Stimulated activated CD8-positive, alpha-beta memory T cell treated with anti-CD3 and anti-CD28 coated beads, Interleukin-12 subunit alpha, Interleukin-12 subunit beta, amount 100 ng/mL, for 24 hours (primary cell): ENCODE data around the gene RAB17.
"Not testable (repeated sequence)": the region's sequence is repeated elsewhere in the genome, so short reads cannot be mapped to it uniquely, and the experiment has no call there.

Experiments used
- DNase-seq: peaks from one replicate; pipeline ENCODE4 v3.0.0-alpha.2; 2020; ENCODE audit errors: extremely low read depth

RAB17 gene

DNA sequence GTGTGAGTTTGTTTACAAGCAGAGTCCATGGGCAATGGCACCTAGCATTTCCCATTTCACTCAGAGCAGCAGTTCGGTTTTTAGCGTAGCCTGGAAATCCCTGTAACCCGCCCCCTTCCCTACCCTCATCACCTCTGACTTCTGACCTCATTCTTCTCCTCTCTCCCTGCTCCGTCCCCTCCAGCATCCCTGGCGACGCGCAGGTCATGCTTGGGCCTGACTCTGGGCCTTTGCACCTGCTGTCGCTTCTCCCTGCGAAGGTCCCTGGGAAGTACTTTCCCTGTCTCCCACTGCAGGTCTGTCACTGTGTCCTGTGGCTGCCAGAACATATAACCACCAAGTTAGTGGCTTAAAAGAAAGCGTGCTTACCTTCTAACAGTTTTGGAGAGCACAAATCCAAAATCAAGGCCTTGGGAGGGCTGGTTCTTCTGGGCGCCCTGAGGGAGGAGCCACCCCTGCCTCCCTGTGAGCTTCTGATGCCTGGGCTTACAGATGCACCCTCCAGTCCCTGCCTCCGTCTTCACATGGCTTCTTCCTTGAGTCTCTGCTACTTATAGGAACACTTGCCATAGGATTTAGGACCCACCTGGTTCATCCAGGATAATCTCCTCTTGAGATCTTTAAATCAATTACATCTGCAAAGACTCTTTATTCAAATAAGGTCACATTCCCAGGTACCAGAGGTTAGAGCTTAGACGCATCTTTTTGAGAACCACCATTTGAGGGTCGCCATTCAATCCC lies 8.1 kb upstream of the RAB17 start:
- DNase-seq = no peak

DNA sequence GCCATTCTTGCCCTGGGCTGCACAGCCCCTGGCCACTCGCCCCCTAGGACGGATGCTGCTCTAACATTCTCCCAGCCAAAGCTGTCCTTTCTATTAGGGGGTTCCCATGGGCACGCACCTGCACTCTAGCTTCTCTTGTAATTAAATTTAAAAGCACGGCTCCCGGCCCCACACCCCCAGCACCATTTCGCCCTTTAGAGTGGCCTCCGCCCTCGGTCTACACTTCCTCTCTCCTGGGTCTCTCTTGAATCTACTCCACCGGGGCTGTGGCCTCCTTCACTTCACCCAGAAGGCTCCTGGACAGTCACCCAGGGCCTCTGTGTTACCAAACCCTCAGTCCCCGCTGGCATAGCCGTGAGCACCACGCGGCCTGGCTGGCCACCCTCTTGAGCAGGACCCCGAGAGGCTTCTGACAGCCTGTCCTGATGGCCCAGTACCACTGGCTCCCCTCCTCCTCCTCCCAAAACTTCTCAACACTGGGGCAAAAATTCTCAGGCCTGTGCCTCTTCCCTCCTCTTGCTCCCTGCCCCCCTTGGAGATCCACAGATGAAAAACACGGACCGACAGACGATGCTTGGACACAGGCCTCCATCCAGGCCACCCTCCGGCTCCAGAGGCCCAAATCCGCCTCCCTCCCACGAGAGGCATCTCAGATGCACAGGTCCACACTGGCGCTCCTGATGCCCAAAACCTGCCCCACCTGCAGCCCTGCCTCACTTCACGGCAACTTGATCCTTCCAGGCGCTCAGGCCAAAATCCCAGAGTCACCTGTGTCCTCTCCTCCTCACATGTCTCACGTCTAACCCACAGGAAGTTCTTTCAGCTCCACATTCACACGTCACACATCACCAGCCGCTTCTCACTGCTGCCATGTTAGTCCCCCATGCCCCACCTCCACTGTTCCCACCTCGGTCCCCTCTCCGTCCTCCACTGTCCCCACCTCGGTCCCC lies 6.9 kb upstream of the RAB17 start:
- DNase-seq = no peak

DNA sequence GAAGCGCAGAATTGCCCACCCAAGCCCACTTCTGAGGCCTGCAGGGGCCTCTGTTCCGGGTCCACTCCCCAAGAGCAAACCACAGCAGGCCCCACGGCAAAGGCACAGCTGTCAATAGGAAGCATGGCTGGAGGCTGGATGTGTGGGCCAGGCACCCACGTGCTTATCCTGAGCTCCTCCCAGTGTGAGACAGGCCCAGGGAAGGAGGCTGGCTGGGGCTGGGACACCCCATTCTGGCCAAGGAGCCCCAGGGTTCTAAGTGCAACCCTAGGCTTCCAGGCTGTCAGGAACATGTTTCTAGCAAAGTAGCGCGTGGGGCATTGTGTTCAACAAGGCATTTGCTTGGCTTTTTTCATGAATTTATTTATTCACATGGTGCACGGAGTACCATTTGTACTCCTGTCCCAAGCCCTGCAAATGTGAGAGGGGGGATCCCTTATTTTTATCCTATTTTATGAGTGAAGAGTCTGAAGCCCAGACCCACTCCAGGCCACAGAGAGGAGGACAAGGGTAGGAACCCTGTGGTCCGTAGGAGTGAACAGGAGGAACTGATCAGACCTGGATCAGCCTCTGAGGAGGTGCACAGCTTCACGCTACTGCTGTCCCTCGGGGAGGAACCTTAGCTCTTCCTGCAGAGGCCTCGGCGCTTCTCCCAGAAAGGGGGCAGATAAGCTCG lies 6.1 kb upstream of the RAB17 start:
- no peak for DNase-seq

DNA sequence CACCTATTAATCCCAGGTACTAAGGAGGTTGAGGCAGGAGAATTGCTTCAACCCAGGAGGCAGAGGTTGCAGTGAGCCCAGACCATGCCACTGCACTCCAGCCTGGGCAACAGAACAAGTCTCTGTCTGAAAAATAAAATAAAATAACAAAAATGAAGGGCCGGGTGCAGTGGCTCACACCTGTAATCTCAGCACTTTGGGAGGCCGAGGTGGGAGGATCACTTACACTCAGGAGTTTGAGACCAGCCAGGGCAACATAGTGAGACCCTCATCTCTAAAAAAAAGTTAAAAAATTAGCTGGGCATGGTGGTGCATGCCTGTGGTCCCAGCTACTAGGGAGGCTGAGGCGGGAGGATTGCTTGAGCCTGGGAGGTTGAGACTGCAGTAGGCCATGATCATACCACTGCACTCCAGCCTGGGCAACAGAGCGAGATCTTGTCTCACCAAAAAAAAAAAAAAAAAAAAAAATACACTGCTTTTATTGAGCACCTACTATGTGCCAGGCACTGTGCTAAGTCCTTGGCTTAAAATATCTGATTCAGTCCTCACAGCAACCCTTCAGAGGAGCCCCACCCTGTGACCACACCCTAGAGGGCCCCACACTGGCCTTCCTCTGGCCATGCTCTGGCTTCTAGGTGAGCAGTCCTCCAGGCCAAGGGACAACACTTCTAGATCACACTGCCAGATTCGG lies 5.4 kb upstream of the RAB17 start:
- not testable (repeated sequence) for DNase-seq

DNA sequence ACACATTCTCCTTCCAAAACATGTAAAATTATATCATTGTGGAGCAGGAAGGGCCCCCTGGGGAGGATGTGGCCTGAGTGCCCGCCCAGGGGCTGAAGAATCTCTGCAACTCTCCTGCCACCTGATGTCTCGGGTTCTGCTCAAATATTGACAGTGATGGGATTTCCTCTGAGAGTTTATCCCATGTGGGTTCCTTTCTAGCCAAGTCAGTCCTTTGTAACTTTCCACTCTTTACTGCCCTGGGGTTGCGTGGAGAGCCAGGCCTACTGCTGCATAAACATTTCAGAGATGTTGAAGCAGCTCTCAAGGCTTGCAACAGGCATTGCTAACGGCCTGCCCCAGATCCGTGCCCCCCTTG lies 4.0 kb upstream of the RAB17 start:
- DNase-seq = no peak

DNA sequence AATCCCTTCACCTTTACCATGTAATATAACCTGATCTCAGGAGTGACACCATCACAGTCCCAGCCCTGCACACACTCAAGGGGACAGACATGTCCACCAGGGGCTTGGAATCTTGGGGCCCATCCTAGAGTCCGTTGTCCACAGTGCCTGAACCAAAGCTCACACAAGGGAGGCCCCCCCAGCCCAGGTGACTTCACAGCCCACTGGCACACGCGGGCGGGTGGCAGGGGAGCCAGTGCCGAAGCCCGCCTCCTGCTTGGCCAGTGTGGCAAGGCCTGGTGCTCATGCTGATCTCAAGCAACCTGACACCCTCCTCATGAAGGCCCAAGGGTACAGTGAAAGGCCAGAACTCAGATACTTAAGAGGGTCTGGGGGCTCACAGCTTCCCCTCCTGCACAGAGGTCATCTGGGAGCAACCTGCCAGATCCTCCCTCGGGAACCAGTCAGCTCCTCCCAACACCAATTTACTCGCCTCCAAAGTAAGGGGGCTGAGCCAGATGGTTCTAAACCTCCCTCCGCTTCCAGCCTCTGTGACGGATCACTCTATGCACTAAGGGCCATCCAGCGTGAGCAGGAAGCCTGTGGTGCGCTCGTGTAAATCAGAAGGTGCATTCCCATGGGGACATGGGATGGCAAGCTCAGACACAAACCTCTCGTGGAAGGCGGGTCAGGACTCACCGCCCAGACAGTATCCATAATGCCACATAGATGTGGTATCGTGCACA lies 3.2 kb upstream of the RAB17 start:
- no peak for DNase-seq

DNA sequence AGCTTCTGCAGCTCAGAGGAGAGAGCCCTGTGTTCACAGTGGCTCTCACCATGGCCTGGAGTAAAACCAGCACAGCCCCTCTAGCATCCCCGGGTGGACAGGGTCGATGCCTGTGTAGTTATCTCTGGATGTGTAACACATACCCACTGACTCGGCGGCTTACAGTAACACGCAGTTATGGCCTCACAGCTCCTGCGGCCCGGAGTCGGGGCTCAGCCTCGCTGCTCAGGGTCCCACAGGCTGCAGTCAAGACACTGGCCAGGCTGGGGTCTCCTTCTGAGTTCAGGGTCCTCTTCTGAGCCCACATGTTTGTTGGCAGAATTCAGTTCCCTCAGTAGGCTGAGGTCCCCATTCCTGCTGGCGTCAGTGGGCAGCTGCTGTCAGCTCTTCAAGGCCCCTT lies 2.5 kb upstream of the RAB17 start:
- DNase-seq = no peak

DNA sequence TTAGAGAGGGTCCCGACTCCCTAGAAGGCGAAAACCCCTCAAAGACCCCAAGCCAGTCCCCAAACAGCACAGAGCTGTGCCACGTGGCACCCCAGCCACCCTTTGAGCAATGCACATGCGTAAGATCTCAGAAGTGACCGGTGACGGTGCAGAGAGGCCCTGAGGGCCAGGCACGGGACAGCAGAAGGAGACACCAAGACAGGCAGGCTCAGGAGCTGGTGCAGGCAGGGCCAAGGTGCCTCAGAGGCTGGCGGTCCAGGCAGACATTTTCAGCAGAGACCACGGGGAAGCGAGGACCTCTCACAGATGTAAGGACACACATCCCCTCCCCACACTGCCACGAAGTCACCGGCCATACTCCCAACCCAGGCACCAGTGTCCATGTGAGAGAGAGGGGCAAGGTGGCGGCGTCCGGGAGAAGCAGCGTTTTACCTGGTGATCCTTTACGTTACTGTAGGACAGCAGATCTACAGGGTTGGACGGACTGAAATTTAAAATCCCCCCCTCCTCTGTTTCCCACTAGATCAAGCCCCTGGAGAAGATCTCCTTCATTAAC lies 2.0 kb upstream of the RAB17 start:
- no peak for DNase-seq

DNA sequence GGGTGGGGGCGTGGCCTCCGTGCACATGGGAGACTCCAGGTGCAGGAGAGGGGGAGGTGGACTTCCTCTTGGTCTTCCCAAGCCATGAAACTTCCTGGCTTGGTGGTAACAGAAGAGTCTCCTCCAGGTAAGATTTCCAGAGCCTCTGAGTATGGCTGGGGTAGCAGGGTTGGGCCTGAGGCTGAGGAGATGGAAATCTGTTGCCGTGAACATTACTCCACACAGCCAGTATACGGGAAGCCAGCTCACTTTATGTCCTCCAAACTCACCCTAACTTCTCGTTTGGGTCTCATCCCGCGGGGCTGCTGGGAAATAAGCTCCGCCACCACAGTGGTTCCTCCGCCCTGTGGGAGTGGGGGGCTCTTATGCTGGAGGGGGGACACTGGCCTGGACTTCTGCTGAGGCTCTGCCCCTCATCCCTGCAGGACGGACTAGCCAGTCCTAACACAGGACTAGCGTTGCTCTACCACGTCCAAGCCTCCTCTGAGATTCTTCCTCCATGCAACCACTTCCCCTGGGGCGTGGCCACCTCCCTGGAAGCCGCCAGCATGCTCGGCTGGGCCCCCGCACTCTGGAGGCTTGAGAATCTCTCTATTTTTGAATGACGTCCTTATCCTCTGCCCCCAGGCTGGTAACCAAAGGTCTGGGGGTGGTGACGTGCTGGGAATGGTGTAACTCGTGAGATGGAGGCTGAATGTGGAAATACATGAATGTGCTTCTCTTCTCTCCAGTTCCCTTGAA lies 777 bp upstream of the RAB17 start:
- DNase-seq = no peak

DNA sequence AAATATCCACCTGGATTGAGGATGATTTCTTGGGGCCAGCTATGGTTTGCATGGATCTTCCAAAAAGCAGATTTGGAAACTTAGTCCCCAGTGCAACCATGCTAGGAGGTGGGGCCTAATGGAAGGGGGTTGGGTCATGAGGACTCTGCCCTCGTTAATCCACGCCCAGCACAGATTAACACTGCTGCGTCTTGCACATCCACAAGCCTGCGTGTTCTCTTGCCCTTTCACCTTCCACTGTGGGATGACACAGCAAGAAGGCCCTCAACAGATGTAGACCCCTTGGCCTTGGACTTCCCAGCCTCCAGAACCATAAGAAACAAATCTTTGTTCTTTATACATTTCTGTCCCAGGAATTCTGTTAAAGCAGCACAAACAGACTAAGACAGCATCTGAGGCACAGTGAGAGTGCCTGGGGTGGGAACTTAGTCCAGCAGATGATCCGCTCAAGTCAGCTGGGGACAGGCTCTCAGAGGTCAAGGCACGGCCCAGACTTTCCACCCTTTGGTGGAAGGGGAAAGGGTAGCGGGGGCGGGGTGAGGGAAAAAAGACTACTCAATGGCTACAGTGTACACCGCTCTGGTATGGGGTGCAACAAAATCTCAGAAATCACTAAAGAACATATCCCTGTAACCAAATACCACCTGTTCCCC lies 2.4 kb downstream of the RAB17 start:
- DNase-seq = no peak

DNA sequence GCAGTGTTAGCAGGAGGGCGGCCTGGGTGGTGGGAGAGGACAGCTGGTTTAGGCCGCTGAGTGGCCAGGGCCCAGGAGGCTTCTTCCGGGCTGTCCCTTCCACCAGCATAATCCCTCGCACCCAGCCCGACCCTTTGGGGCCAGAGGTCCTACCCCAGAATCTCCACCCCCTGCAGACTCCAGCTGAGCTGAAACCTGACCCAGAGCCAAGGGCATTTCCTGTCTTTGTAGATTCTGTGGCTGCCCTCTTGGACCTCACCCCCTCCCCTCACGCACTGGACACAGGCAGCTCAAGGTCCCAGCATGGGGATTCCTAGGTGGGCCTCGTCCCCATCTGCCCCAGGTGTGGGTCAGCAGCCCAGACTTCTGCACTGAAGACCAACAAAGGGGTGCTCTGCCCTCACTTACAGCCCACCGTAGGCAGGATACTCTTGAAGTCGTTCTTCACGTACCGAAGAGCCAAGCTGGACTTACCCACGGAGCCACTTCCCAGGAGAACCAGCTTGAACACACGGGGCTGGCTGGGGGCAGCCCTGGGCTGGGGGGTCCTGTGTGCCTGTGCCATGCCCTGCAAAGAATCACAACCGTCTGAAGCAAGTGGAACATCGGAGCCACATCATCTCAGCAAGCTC lies 4.8 kb downstream of the RAB17 start:
- DNase-seq = no peak

DNA sequence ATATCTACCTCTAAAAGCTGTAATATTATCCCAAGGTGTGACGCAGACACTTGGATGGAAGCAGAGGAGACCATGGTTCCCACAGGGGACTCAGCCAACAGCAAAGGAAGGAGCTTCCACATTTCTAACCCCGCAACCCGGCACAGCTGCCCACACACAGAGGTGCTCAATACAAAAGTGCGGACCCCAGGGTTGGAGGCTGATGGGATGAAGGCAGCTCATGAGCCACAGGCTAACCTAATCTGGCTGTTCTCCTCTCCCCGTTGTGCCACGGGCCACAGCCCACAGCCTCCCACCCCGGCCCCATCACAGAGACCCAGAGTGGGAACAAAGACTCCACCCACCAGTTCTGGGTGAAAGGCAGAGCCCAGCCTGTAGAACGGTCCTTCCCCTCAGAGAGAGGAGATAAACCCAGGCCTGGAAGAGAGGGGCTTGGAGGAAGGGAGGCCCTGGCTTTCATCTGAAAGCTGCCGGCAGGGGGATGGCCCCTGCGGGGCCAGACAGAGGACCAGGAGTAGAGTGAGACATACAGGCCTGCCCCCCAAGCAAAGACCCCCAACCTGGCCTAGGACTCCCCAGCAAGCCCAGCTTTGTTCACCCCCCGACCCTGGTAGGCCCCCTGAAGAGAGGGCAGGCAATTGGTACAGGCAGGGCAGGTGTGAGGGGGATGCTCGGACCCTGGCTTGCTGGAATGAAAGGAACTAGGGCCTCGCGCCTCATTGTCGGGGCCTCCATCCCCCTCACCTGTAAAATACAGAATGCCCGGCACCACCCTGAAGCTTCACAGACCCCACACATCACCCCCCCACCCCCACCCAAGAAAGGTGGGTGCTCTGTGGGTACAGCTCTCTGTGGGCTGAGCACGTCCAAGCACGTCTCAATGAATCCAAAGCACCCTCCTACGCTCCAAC lies 6.9 kb downstream of the RAB17 start:
- DNase-seq = no peak

DNA sequence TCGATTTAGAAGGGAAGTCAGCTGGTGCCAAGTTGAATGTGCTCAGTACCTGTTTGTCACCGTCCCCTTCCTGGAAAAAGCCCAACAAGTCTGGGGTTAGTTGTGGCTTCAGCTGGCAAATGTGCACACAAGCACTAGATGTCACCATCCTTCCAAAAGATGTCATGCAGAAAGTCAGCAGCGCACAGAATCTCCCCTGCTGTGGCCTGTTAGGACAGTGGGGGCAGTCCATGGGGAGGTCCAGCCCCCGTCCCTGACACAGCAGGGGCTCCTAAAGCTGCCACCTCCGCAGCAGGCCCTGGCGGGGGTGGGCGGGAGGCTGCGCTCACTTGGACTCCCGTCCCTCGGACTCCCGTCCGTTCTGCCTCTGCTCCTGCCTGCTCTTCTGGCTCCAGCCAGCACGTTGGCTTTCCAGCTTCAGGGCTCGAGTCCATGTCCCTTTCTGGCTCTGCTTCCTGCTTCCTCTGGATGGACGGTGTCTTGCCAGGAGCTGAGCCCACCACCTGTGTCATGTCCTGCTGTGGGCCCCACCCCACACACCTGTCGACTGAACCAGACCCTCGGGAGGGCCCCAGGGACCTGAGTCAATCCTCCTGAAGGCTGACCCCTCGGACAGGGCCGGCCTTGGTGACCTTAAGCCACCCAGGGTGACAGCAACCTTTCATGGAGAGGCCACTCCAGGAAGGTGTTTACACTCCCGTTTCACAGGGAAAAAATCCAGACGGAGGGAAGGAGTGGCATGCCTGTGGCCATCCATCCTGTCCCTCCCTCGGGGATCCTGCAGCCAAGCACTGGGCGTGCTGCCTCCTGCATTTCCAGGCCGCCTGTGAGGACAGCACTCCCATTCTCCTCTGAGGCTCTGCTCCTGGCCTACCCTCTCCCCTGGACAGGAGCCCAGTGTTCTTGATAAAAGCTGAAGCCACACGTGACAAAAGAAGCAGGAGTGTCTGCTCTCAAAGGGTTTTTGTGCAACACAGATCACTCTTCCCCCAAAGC lies 8.5 kb downstream of the RAB17 start:
- DNase-seq = no peak

DNA sequence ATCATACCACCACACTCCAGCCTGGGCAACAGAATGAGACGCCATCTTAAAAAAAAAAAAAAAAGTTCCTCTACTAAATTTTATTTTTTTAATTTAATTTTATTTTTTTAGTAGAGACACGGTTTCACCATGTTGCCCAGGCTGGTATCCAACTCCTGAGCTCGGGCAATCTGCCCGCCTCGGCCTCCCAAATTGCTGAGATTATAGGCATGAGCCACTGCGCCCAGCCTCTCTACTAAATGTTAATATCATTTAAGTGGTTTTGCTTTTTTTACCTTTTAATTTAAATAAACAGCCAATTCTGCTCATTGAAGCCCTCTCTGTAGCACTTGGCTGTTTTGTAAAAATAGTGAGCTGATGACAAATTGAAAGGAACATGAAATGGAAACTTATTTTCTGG lies 9.2 kb downstream of the RAB17 start:
- no peak for DNase-seq

DNA sequence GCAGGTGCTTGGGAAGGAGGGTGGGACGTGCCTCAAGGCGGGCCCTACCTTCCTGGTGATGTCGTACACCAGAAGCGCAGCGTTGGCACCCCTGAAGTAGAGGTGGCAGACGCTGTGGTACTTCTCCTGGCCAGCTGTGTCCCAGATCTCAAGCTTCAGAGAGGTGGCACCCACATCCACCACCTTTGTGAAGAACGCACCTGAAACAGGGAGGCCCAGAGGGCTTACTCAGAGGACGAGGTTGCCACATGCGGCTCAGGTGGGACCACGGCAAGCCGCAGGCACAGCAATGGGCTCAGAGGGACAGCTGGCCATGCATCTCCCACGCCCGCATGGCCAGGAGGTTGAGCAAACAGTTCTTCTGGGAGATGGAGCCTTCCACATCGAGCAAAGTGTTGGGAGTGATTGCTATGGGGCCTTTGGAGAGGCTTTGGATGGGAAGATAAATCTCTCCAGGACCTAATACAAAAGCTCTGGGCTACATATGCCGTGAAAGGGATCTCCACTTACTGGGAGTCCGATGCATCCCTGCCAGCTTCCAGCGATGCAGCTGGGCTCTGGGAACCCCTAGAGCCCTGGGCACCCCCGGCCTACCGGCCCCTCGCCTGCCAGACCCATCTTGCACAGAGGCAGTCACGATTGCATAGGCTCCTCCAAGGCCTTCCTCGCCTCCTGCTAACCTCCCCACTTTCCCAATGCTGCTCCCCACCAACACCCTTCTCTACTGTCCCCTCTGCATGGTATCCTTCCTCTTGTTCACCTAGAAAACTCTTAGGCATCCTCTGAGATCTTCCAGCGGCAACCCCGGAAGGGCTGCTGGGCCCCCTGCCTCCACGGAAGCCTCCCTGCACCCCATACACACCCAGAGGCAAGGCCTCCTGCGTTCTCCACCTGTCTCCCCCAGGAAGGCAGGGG lies 12.3 kb downstream of the RAB17 start:
- DNase-seq = no peak

DNA sequence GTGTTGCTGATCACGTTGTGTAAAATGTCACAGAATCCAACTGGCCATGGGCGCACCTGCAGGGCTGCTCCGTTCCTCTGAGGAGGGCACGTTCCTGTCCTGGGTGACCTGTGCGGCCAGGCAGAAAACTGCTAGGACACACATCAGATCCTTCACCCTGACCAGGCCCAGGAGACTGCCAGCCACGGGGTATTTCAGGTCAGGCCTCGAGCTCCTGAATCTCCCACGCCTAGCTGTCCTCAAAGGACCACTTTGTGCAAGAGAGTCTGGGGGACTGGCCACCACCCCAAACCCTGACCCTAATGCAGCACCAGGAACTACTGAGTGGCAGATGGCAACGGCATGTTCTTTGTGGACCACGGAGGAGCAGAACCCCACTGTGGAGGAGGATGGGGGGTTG lies 13.1 kb downstream of the RAB17 start:
- DNase-seq = no peak
